ENCODE measurements around the gene OSBP.
"Not testable (repeated sequence)": the region's sequence is repeated elsewhere in the genome, so short reads cannot be mapped to it uniquely, and the experiment has no call there.

The OSBP gene

GRCh38 chr11:59644528-59644927 is 29.0 kb upstream of the OSBP start:
- H3K4me3 ChIP-seq (ENCODE audit: low read depth, low read length) = no peak overlapping the region
- no peak for TF ChIP-seq CTCF (IDR thresholded peaks at IDR 0.05; ENCODE audit: low read depth, low read length, missing control alignments)

GRCh38 chr11:59643390-59643789 is 27.8 kb upstream of the OSBP start:
- H3K4me3 ChIP-seq (ENCODE audit: low read depth, low read length) = no peak overlapping the region
- DNase-seq (ENCODE audit: low read depth) = no peak
- no peak for TF ChIP-seq CTCF (IDR thresholded peaks at IDR 0.05; ENCODE audit: low read depth, low read length, missing control alignments)

More at GRCh38 chr11:59644528-59644927, 29.0 kb upstream of the OSBP start:
- DNase-seq (ENCODE audit: low read depth) = no peak

GRCh38 chr11:59641156-59641555 is 25.6 kb upstream of the OSBP start:
- no peak overlapping the region for H3K4me3 ChIP-seq (ENCODE audit: low read depth, low read length)
- no peak for DNase-seq (ENCODE audit: low read depth)
- TF ChIP-seq CTCF (IDR thresholded peaks at IDR 0.05; ENCODE audit: low read depth, low read length, missing control alignments) = no peak

- no peak for TF ChIP-seq CTCF (IDR thresholded peaks at IDR 0.05; ENCODE audit: low read depth, low read length, missing control alignments)
- DNase-seq (ENCODE audit: low read depth) = no peak
- no peak overlapping the region for H3K4me3 ChIP-seq (ENCODE audit: low read depth, low read length)
These were observed 14.9 kb upstream of the OSBP start for GRCh38 chr11:59630493-59630892.

- H3K4me3 ChIP-seq (ENCODE audit: low read depth, low read length) = no peak overlapping the region
- no peak for DNase-seq (ENCODE audit: low read depth)
- no peak for TF ChIP-seq CTCF (IDR thresholded peaks at IDR 0.05; ENCODE audit: low read depth, low read length, missing control alignments)
These were observed 14.4 kb upstream of the OSBP start for GRCh38 chr11:59629996-59630395.

- DNase-seq (ENCODE audit: low read depth); H3K4me3 ChIP-seq (ENCODE audit: low read depth, low read length): not testable (repeated sequence)
These were observed 11.4 kb upstream of the OSBP start for GRCh38 chr11:59626969-59627368.

- DNase-seq (ENCODE audit: low read depth) = no peak
- H3K4me3 ChIP-seq (ENCODE audit: low read depth, low read length) = no peak overlapping the region
- no peak for TF ChIP-seq CTCF (IDR thresholded peaks at IDR 0.05; ENCODE audit: low read depth, low read length, missing control alignments)
These were observed 10.1 kb upstream of the OSBP start for GRCh38 chr11:59625703-59626102.

GRCh38 chr11:59617876-59618275 is 2.3 kb upstream of the OSBP start:
- H3K4me3 ChIP-seq (ENCODE audit: low read depth, low read length) = no peak overlapping the region
- no peak for TF ChIP-seq CTCF (IDR thresholded peaks at IDR 0.05; ENCODE audit: low read depth, low read length, missing control alignments)
- DNase-seq (ENCODE audit: low read depth) = no peak

All from GM12864 (cell line).